Activated naive CD4-positive, alpha-beta T cell treated with anti-CD3 and anti-CD28 coated beads for 36 hours (primary cell): ENCODE results near the gene PODXL. TPM values are rescaled to one million over a fixed set of nuclear protein-coding genes. Genes with fewer than 3 reads are reported as not detected.
"Not testable (repeated sequence)": the region's sequence is repeated elsewhere in the genome, so short reads cannot be mapped to it uniquely, and the experiment has no call there.

Experiments
- CTCF ChIA-PET: fragments of 350-600 bp; sonication (Branson Sonifier 250); formaldehyde crosslinking; loops from one replicate; lab custom pipeline; 2021; ENCODE audit warnings: antibody characterized with exemption; lab: Charles Lee
- DNase-seq: peaks from one replicate; pipeline ENCODE4 v3.0.0-alpha.2; 2020
- H3K27ac Mint-ChIP-seq: one replicate; pipeline ENCODE4 v1.8.0; 2021; ENCODE audit warnings: mild to moderate bottlenecking, mixed read lengths
- H3K27me3 Mint-ChIP-seq: one replicate; pipeline ENCODE4 v1.8.0; 2021; ENCODE audit warnings: low read depth, mixed read lengths
- H3K36me3 Mint-ChIP-seq: one replicate; pipeline ENCODE4 v1.8.0; 2021; ENCODE audit warnings: low read depth, mixed read lengths
- H3K4me1 Mint-ChIP-seq: one replicate; pipeline ENCODE4 v1.8.0; 2021; ENCODE audit warnings: low read depth, mixed read lengths
- H3K4me3 Mint-ChIP-seq: one replicate; pipeline ENCODE4 v1.8.0; 2021; ENCODE audit warnings: mild to moderate bottlenecking, moderate library complexity, mixed read lengths
- H3K9me3 Mint-ChIP-seq: one replicate; pipeline ENCODE4 v1.8.0; 2021; ENCODE audit warnings: mixed read lengths
- intact Hi-C: fragments of 100-400 bp; cut with micrococcal nuclease; formaldehyde crosslinking; loops from one replicate; pipeline ENCODE4 v1.15.1; 2023
- total RNA-seq, 2 experiments: library from RNA; stranded (reverse); gene quantifications; one replicate each; pipeline ENCODE4 v1.2.3, GENCODE V29; 2021

Gene PODXL
- total RNA-seq, 2 experiments from 2014 or later, result 0.98 to 1.8 TPM

DNA sequence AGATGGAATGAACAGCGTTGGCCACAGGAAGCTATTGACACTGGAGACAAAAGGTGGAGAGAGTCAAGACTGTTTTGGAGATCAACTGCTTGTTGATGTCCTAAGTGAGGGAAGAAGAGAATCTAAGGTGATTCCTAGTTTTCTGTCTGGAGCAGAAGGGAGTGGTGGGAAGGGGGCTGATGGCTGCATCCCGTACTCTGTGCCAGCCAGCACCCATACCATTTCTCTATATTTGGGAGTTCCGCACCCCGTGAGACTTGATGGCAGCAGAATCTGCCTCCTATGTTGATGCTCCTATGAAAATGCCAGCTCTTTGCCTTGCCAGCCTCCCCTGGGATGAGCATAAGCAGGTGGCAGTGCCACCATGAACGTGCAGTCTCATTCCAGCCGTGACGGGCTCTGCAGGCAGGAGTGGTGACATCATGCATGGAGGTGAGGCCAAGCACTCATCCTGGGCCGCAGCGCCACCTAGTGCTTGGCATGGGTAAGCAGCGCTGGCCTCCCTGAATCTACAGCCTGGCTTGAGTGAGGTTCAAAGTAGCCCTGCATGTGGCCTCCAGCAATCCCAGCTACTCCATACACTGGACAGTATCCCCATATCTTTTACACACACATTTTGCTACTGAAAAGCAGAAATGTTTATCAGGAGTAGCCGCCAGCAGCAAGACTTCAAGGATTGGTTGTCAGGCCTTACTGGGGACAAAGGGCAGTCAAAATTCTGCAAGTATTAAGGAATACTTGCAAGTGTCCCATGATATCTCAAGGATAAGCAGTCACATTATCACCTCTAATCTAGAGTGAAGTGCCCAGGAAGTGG, 43.0 kb downstream of the PODXL start:
- peaks cover 6% of the 10 kb centered on the region for H3K27me3 Mint-ChIP-seq
- H3K36me3 Mint-ChIP-seq, result no peaks in the 10 kb centered on the region
- CTCF ChIA-PET, result interaction anchor here (0.5 to 4.6 kb wide), 13 partner anchors 9 to 1630 kb away, joined by 3 to 25 read pairs (median 4); no protein-coding TSS in a partner anchor
- peak; percentile 90 for DNase-seq
- no peak overlapping the region for H3K4me3 Mint-ChIP-seq
- H3K4me1 Mint-ChIP-seq, result peaks cover 10% of the 10 kb centered on the region
- no peak overlapping the region for H3K27ac Mint-ChIP-seq
- H3K9me3 Mint-ChIP-seq, result no peaks in the 10 kb centered on the region
- intact Hi-C loops, result loop anchor here (1.0 to 5.0 kb wide), 7 partner anchors 89 to 681 kb away; partner anchors contain the start of gene MKLN1

DNA sequence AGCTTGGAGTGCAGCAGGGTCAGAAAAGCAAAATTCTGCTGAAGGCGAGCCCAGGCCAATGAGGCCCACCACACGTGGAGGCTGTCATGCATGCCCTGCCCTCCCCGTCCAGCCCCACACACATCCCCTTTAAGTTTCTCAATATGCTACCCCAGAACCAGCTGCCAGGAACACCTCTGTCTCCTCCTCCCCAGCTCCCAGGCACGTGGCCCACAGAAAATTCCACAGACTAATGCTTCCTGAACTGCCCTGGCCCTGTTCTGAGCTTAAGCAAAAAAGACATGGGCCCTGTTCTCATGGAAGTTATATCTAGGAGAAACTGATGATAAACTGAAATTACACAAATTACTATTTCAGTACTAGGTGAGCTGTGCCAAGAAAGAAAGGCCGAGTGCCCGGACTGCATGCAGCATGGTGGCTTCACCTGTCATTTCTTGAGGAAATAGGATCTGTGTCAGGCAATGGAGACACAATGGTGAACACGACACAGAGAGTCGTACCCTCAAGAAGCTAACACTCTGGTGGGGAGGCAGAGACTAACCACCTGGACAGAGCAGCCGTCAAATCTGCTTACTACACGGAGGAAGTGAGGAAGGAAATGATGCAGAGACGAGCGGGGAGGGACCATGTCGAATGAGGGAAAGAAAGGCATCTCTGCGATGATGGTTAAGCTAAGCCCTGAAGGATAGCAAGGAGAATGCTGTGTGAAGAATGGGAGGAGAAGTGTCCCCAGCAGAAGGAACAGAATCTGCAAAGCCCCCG, 44.5 kb downstream of the PODXL start:
- no peak overlapping the region for H3K27ac Mint-ChIP-seq
- H3K27me3 Mint-ChIP-seq, result peaks cover 10% of the 10 kb centered on the region
- H3K4me1 Mint-ChIP-seq, result peaks cover 18% of the 10 kb centered on the region
- intact Hi-C loops, result loop anchor here (2.0 to 5.0 kb wide), 3 partner anchors 185 to 680 kb away; partner anchors contain the start of gene MKLN1
- H3K9me3 Mint-ChIP-seq, result no peaks in the 10 kb centered on the region
- no peak overlapping the region for H3K4me3 Mint-ChIP-seq
- no peak for DNase-seq
- H3K36me3 Mint-ChIP-seq, result no peaks in the 10 kb centered on the region
- CTCF ChIA-PET, result interaction anchor here (1.4 to 4.6 kb wide), 5 partner anchors 10 to 143 kb away, joined by 4 to 25 read pairs (median 19); no protein-coding TSS in a partner anchor

DNA sequence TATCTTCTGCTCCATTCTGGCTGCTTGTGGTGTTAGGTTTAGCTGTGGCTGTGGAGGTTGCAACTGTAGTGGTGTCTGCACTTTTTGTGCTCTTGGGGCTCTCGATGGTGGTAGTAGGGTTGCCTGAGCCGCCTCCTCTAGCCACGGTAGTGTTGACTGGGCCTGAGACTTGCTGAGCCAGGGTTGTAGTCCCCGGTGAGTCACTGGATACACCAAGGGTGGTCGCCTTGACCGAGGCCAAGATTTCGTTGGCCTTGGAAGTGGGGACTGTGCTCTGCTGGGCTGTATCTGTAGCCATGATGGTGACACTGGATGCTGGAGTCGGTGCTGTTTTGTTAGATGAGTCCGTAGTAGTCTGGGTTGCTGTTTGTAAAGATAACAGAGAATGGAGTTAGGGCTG, 45.4 kb downstream of the PODXL start:
- H3K4me1 Mint-ChIP-seq, result peaks cover 18% of the 10 kb centered on the region
- CTCF ChIA-PET, result interaction anchor here (0.6 to 4.6 kb wide), 4 partner anchors 9 to 980 kb away, joined by 4 to 25 read pairs (median 14); no protein-coding TSS in a partner anchor
- DNase-seq, result no peak
- H3K9me3 Mint-ChIP-seq, result no peaks in the 10 kb centered on the region
- no peak overlapping the region for H3K4me3 Mint-ChIP-seq
- H3K27me3 Mint-ChIP-seq, result peaks cover 10% of the 10 kb centered on the region
- intact Hi-C loops, result loop anchor here (5.0 kb wide), 2 partner anchors 184 to 679 kb away; partner anchors contain the start of gene MKLN1
- no peaks in the 10 kb centered on the region for H3K36me3 Mint-ChIP-seq
- no peak overlapping the region for H3K27ac Mint-ChIP-seq

DNA sequence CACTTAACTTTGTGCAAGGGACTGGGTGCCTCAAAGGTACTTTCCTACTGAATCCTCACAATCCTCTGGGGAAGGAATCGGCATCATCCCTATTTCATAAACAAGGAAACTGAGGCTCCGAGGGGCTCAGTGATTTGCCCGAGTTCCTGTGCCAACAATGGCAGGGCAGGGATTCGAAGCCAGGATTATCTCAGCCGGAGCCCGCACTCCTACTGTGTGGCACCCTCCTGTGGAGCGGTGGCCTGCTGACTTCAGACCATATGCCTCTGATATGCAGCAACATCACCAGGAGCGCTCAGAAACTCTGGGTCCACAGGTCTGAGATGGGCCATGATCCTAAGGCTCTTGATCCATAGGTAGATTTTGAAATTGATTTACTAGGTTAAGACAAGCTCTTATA, 46.6 kb downstream of the PODXL start:
- peaks cover 22% of the 10 kb centered on the region for H3K4me1 Mint-ChIP-seq
- H3K27ac Mint-ChIP-seq, result no peak overlapping the region
- intact Hi-C loops, result loop anchor here (5.0 kb wide), 2 partner anchors 182 to 677 kb away; partner anchors contain the start of gene MKLN1
- no peaks in the 10 kb centered on the region for H3K36me3 Mint-ChIP-seq
- DNase-seq, result no peak
- peaks cover 10% of the 10 kb centered on the region for H3K27me3 Mint-ChIP-seq
- CTCF ChIA-PET, result interaction anchor here (0.6 to 1.1 kb wide), 5 partner anchors 10 to 1276 kb away, joined by 3 to 4 read pairs (median 3); no protein-coding TSS in a partner anchor
- H3K4me3 Mint-ChIP-seq, result no peak overlapping the region
- H3K9me3 Mint-ChIP-seq, result no peaks in the 10 kb centered on the region

DNA sequence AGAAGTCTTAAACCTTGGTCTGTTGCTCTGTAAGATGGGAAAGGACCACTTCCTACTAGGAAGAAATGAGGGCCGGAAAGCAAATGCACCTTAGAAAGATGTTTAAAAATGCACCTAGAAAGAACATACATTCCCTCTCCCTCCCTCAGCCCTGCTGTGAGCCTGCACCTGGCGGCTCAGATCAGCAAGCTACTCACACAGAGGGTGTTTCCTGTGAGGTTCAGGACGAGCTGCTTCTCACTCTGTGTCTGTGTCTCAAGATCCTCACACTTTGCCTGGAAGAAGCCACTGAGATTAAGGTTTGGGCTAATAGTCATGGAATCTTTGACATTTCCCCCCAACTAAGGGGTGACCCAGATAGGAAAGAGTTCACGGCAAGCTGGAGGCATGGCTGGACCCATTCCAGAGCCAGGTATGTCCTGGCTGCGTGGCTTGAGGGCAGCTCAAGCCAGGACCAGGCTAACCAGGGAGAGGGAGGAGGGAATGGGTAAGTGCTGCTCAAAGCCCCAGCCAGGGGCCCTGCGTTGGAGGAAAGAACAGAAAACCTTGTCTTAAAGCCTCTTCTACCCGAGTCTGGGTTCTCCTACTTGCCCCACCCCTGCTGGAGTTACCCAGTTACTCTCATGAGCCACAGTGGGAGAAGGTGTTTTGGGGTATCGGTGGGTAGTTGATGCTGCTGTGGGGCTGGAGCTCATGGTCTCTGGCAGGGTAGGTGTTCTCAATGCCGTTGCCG, 47.5 kb downstream of the PODXL start:
- Mint-ChIP-seq H3K27ac (no peak overlapping the region), H3K4me3 (no peak overlapping the region), H3K9me3 (no peaks in the 10 kb centered on the region), H3K36me3 (no peaks in the 10 kb centered on the region), H3K27me3 (peaks cover 10% of the 10 kb centered on the region), H3K4me1 (peaks cover 23% of the 10 kb centered on the region)
- intact Hi-C loops, result loop anchor here (1.0 kb wide), 2 partner anchors 36 to 145 kb away; no protein-coding TSS in a partner anchor
- DNase-seq, result no peak
- CTCF ChIA-PET, result interaction anchor here (0.7 to 2.9 kb wide), 5 partner anchors 9 to 1033 kb away, joined by 3 to 13 read pairs (median 4); no protein-coding TSS in a partner anchor

DNA sequence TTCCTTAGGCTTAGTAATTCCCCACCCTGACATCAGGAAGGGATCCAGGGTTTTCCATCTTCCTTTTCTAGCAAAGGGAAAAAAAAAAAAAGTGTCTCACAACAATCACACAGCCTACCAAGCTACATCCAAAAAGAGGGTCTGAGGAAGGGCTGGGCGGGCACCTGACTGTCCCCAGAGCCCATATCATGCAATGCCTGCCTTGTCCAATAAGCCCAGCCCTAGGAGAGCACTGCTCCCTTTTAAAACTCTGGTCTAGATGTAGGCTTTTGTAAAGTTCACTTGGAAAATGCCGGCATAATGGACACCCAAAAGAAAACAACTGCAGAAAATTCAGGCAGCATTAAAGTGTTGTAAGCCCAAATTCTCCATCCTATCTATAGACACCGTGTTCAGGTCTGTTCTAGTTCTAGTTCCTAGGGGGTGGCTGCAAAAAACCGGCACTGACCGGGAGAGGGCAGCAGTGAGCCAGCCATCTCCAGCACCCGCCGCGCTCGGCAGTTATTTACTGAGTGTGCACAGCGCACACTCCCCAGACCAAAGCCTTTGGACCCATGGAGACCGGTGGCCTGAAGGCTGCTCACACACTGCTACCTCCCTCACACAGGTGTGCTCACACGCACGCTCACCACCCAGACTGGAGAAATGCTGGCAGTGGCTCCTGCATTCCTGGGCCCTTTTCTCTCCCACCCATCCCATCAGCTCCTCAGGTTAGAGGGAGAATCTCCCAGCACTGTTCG, 48.7 kb downstream of the PODXL start:
- H3K27ac Mint-ChIP-seq, result no peak overlapping the region
- peak; percentile 91 for DNase-seq
- H3K4me1 Mint-ChIP-seq, result peaks cover 22% of the 10 kb centered on the region
- intact Hi-C loops, result loop anchor here (1.0 kb wide), 2 partner anchors 38 to 147 kb away; no protein-coding TSS in a partner anchor
- H3K27me3 Mint-ChIP-seq, result peaks cover 8% of the 10 kb centered on the region
- no peaks in the 10 kb centered on the region for H3K36me3 Mint-ChIP-seq
- H3K4me3 Mint-ChIP-seq, result no peak overlapping the region
- no peaks in the 10 kb centered on the region for H3K9me3 Mint-ChIP-seq
- CTCF ChIA-PET, result interaction anchor here (0.6 to 2.9 kb wide), 14 partner anchors 7 to 1032 kb away, joined by 3 to 13 read pairs (median 4); no protein-coding TSS in a partner anchor

DNA sequence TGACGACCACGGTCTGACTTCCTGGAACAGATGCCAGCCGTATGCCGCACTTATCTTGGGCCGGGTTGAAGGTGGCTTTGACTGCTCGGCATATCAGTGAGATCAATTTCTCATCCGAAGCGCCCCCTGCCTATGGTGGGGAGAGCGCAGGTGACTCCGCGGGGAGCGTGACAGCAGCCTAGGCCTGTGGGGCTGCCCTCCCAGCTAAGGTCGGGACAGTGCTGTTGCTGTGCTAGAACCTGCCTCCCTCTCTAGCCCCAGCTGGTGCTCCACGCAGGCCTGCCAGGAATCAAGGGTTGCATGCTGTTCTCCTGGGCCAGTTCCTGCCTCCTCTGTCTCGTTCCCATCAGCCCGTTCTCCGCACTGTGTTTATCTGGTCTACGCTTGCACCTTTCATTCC, 49.8 kb downstream of the PODXL start:
- Mint-ChIP-seq H3K27me3 (peaks cover 8% of the 10 kb centered on the region), H3K9me3 (no peaks in the 10 kb centered on the region), H3K4me1 (peaks cover 29% of the 10 kb centered on the region), H3K4me3 (no peak overlapping the region), H3K36me3 (no peaks in the 10 kb centered on the region), H3K27ac (no peak overlapping the region)
- no peak for DNase-seq
- CTCF ChIA-PET, result interaction anchor here (0.6 to 2.9 kb wide), 6 partner anchors 8 to 148 kb away, joined by 3 to 13 read pairs (median 4); no protein-coding TSS in a partner anchor
- intact Hi-C loops, result no loop called here

DNA sequence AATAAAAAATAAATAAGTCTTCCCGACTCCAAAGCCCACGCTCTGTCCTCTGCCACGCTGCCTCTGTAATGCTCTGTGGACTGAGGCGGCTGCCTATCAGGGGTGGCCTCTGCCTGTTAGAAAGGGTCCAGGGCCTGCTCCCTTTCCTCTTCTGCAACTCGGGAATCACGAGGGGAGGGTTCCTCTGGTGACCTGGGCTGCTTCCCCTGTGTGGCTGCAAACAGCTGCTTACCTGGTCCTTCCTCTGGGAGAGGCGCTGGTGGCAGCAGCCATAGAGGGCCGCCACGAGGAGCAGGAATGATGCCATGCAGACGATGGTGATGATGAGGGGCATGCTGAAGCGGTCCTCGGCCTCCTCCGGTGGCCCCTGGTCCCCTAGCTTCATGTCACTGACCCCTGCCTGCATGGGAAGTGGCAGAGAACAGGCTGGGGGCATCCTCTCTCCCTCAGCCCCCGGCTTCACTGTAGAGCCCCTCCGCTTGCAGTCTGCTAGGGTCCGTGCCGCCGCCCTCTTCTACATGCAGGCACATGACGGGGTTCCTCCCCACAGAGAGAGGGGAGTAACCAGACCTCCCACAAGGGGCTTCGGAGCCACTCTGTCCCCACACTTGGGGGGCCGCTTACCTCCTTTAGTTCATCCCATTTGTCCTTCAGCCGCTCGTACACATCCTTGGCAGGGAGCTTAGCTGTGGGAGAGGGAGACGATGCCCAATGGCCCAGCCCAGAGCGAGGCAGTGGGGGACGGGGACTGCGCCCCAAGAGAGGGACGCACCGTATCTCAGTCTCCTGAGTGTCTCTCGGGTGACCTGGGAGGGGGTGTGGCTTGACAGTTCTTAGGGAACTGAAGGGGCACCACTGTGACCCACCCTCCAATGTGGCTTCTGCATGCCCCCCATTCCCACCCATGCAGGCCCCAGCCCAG, 50.5 kb downstream of the PODXL start:
- H3K9me3 Mint-ChIP-seq, result no peaks in the 10 kb centered on the region
- no peak overlapping the region for H3K27ac Mint-ChIP-seq
- H3K36me3 Mint-ChIP-seq, result no peaks in the 10 kb centered on the region
- intact Hi-C loops, result no loop called here
- DNase-seq, result no peak
- H3K4me3 Mint-ChIP-seq, result no peak overlapping the region
- CTCF ChIA-PET, result interaction anchor here (1.2 to 1.3 kb wide), 2 partner anchors 8 to 42 kb away, joined by 4 read pairs; no protein-coding TSS in a partner anchor
- peaks cover 8% of the 10 kb centered on the region for H3K27me3 Mint-ChIP-seq
- peaks cover 36% of the 10 kb centered on the region for H3K4me1 Mint-ChIP-seq

DNA sequence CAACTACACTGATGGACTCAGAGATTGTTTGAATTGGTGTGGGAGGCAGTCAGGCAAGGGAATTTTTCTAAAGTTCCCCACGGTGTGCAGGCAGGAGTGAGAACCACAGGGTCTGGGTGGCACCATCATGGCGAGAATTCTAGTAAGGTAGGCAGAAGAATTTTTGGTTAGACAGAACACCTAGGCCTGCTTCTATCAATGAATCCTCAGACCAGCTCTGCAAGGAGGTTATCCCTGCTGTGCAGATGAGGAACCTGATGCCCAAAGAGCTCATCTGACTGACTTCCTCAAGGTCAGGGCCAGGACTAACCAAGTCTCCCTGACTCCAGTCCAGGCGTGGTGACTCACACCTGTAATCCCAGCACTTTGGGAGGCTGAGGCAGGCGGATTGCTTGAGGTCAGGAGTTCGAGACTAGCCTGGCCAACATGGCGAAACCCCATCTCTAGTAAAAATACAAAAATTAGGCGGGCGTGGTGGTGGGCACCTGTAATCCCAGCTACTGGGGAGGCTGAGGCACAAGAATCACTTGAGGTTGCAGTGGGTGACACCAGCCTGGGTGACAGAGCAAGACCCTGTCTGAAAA, 51.3 kb downstream of the PODXL start:
- intact Hi-C loops, H3K4me3 Mint-ChIP-seq, H3K9me3 Mint-ChIP-seq, H3K36me3 Mint-ChIP-seq, H3K27me3 Mint-ChIP-seq, DNase-seq: not testable (repeated sequence)
- H3K27ac Mint-ChIP-seq, result peak overlapping the region; percentile 59
- H3K4me1 Mint-ChIP-seq, result peaks cover 43% of the 10 kb centered on the region
- CTCF ChIA-PET, result interaction anchor here (1.2 to 3.0 kb wide), 2 partner anchors 8 to 10 kb away, joined by 4 to 8 read pairs; no protein-coding TSS in a partner anchor
